A549 treated with DMSO at 1 μM for 4 hours (cell line): ENCODE results near the gene FAM3C. TPM values are rescaled to one million over a fixed set of nuclear protein-coding genes. Genes with fewer than 3 reads are reported as not detected.

Source experiments
- total RNA-seq: library from RNA; stranded (reverse); fragments of 200-300 nt; extraction: Qiagen RNA extraction; gene quantifications from 5 replicates; pipeline ENCODE4 v1.2.3, GENCODE V29; 2022; ENCODE audit warnings: low read depth

The FAM3C gene
- total RNA-seq, result 34.1 to 46.6 TPM (median 40.0 TPM) in 5 replicates

GRCh38 chr7:121395961-121396757 is at the start of gene FAM3C:
TSS of gene FAM3C (minus strand) at chr7:121396308. CDS start at chr7:121382969, 13,339 bp downstream.

GRCh38 chr7:121328508-121329190 is 67.5 kb downstream of the FAM3C start, which contains the start of gene WNT16:
TSS of gene WNT16 (plus strand) at chr7:121329000. CDS start at chr7:121329293, 293 bp downstream.

Other genes with a start within 250 kb of the FAM3C start
- not detected in 5 replicates for gene WNT16, start 67.3 kb downstream of the FAM3C start, total RNA-seq